Bone marrow (tissue), 2 donors: ENCODE data around the gene SLC26A11.

ENCODE experiments used
- DNase-seq, 2 donors: peaks; one replicate each; lab custom pipeline; 2025; lab: John Stamatoyannopoulos, UW

SLC26A11 gene

GRCh38 chr17:80220054-80220735, at the start of gene SLC26A11, which contains the start of gene SGSH:
TSS of gene SLC26A11 (plus strand) at chr17:80220427. CDS start at chr17:80221561, 1,134 bp downstream.
TSS of gene SGSH (minus strand) at chr17:80220333. CDS start at chr17:80220313, 20 bp downstream.
- peak in 1 of 2 donors; percentile 49 for DNase-seq

GRCh38 chr17:80171681-80172080, 48.5 kb upstream of the SLC26A11 start:
- DNase-seq, result no peak

- DNase-seq, result no peak
These were observed 47.1 kb upstream of the SLC26A11 start for GRCh38 chr17:80173126-80173525.

GRCh38 chr17:80173916-80174315, 46.3 kb upstream of the SLC26A11 start:
- DNase-seq, result no peak

GRCh38 chr17:80176757-80177156, 43.5 kb upstream of the SLC26A11 start:
- no peak for DNase-seq

GRCh38 chr17:80177986-80178595, 42.1 kb upstream of the SLC26A11 start:
- DNase-seq, result no peak

GRCh38 chr17:80180192-80180591, 40.0 kb upstream of the SLC26A11 start:
- DNase-seq, result no peak

- DNase-seq, result no peak
These were observed 38.8 kb upstream of the SLC26A11 start for GRCh38 chr17:80181431-80181830.

- DNase-seq, result no peak
These were observed 37.9 kb upstream of the SLC26A11 start for GRCh38 chr17:80182118-80182844.

GRCh38 chr17:80182845-80183223, 37.4 kb upstream of the SLC26A11 start:
- DNase-seq, result no peak

GRCh38 chr17:80183581-80184422, 36.4 kb upstream of the SLC26A11 start:
- no peak for DNase-seq

GRCh38 chr17:80184423-80184714, 35.9 kb upstream of the SLC26A11 start:
- no peak for DNase-seq

GRCh38 chr17:80185968-80186367, 34.3 kb upstream of the SLC26A11 start:
- DNase-seq, result no peak

GRCh38 chr17:80187090-80187489, 33.1 kb upstream of the SLC26A11 start:
- DNase-seq, result no peak

- no peak for DNase-seq
These were observed 32.7 kb upstream of the SLC26A11 start for GRCh38 chr17:80187515-80187941.

GRCh38 chr17:80189611-80190010, 30.6 kb upstream of the SLC26A11 start:
- no peak for DNase-seq

- no peak for DNase-seq
These were observed 29.5 kb upstream of the SLC26A11 start for GRCh38 chr17:80190716-80191115.

- DNase-seq, result no peak
These were observed 29.0 kb upstream of the SLC26A11 start for GRCh38 chr17:80191192-80191591.

- DNase-seq, result no peak
These were observed 28.2 kb upstream of the SLC26A11 start for GRCh38 chr17:80191865-80192661.

- DNase-seq, result no peak
These were observed 25.1 kb upstream of the SLC26A11 start for GRCh38 chr17:80195141-80195540.
